ENCODE data around the gene PPAN.

The PPAN gene

GRCh38 chr19:10106100-10106936, at the start of gene PPAN:
PPAN (plus strand) TSS chr19:10106362; CDS start chr19:10106395, 33 bp downstream.
- peak; percentile 93 for DNase-seq

- no peak for DNase-seq
Observed at GRCh38 chr19:10061717-10062310, 44.3 kb upstream of the PPAN start.

GRCh38 chr19:10068205-10068604, 38.0 kb upstream of the PPAN start:
- DNase-seq: no peak

GRCh38 chr19:10069046-10069445, 37.1 kb upstream of the PPAN start:
- no peak for DNase-seq

GRCh38 chr19:10070730-10071446, 35.3 kb upstream of the PPAN start:
- DNase-seq: no peak

- no peak for DNase-seq
Observed at GRCh38 chr19:10074153-10074552, 32.0 kb upstream of the PPAN start.

- no peak for DNase-seq
Observed at GRCh38 chr19:10076535-10076934, 29.6 kb upstream of the PPAN start.

GRCh38 chr19:10078329-10078728, 27.8 kb upstream of the PPAN start:
- no peak for DNase-seq

GRCh38 chr19:10079031-10079453, 27.1 kb upstream of the PPAN start:
- DNase-seq: no peak

GRCh38 chr19:10083911-10084310, 22.3 kb upstream of the PPAN start:
- no peak for DNase-seq

GRCh38 chr19:10084803-10085202, 21.4 kb upstream of the PPAN start:
- no peak for DNase-seq

- DNase-seq: no peak
Observed at GRCh38 chr19:10085641-10086590, 20.2 kb upstream of the PPAN start, which contains the start of gene SHFL. SHFL (plus strand) TSS chr19:10086317; CDS start chr19:10086428, 111 bp downstream.

GRCh38 chr19:10086591-10087192, 19.5 kb upstream of the PPAN start:
- no peak for DNase-seq

GRCh38 chr19:10087296-10088061, 18.7 kb upstream of the PPAN start:
- no peak for DNase-seq

- DNase-seq: no peak
Observed at GRCh38 chr19:10088949-10089554, 17.1 kb upstream of the PPAN start.

GRCh38 chr19:10089801-10090375, 16.3 kb upstream of the PPAN start:
- no peak for DNase-seq

GRCh38 chr19:10091370-10091687, 14.8 kb upstream of the PPAN start:
- no peak for DNase-seq

- no peak for DNase-seq
Observed at GRCh38 chr19:10091895-10092641, 14.1 kb upstream of the PPAN start.

- DNase-seq: no peak
Observed at GRCh38 chr19:10092648-10093294, 13.4 kb upstream of the PPAN start.

Measured in GOT3 (cell line).